ENCODE measurements around the gene SLC25A36. TPM values are rescaled to one million over a fixed set of nuclear protein-coding genes. Genes with fewer than 3 reads are reported as not detected.

Gene SLC25A36
- total and polyA plus RNA-seq, 2 donors (not counting 1 experiment from before 2014, with no cell fraction given): 29.3 to 76.0 TPM

DNA sequence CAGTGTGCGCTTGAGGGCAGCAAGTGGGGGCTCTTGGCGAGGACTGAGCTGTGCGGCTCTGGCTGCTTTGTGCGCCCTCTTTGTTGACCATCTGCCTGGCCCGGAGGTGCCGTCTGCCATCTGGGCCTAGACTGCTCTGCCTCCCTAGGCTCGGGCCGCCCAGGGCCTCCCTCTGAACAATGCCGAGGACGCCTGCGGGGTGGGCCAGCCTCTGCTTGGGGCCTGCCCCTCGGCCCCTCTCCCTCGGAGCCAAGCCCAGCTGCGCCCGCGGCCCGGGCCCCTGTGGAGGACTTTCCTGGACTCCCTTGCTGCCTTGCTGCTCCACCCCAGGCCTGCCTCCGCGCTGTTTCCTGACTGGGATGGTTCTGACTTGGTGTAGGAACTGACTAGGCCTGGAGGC is 77.6 kb downstream of the SLC25A36 start:
- Histone ChIP-seq H3K4me2 (replicated peaks; ENCODE audit: low read depth, low read length, poor library complexity, severe bottlenecking) (no peak overlapping the region), H2AFZ (ENCODE audit: insufficient read depth, low read depth, low read length, poor library complexity, severe bottlenecking) (no peak overlapping the region), H3K27me3 (replicated peaks in 1 of 4; ENCODE audit: control extremely low read depth in 1 of 4, control insufficient read depth in 3 of 4, insufficient read depth in 4 of 4, low read length in 3 of 4) (no peaks in the 10 kb centered on the region), H3K9me3 (ENCODE audit: control extremely low read depth in 1 of 3, control insufficient read depth in 2 of 3, insufficient read depth in 1 of 3, low read length in 2 of 3) (no peaks in the 10 kb centered on the region), H3K27ac (ENCODE audit: low read length in 2 of 2) (no peak overlapping the region), H3K4me1 (ENCODE audit: control insufficient read depth in 2 of 2, insufficient read depth in 2 of 2, low read length in 2 of 2) (no peaks in the 10 kb centered on the region), H3K36me3 (replicated peaks in 1 of 2; ENCODE audit: control extremely low read depth in 1 of 2, control insufficient read depth in 1 of 2, extremely low read depth in 1 of 2, insufficient read depth in 2 of 2, low read length in 1 of 2) (no peaks in the 10 kb centered on the region), H4K20me1 (ENCODE audit: control insufficient read depth, insufficient read depth, low read length, poor library complexity, severe bottlenecking) (no peaks in the 10 kb centered on the region), H3K79me2 (ENCODE audit: control insufficient read depth, insufficient read depth, low read length) (no peaks in the 10 kb centered on the region), H3K4me3 (ENCODE audit: control extremely low read depth in 1 of 5, extremely low read depth in 1 of 5, insufficient read depth in 1 of 5, low read depth in 2 of 5, low read length in 4 of 5) (no peak overlapping the region), H3K9ac (ENCODE audit: low read length) (no peak overlapping the region)
- Mint-ChIP-seq H3K4me3 (no peak overlapping the region), H3K27ac (no peak overlapping the region), H3K9me3 (ENCODE audit: insufficient read depth) (peaks cover 3% of the 10 kb centered on the region), H3K27me3 (peaks cover 16% of the 10 kb centered on the region), H3K4me1 (peaks cover 3% of the 10 kb centered on the region)
- CTCF ChIA-PET: no interaction called here
- ATAC-seq (ENCODE audit: low read depth): no peak
- no peak for DNase-seq
- 97% methylated on average over 19 of the region's 19 CpGs for WGBS (ENCODE audit: insufficient coverage)
- intact Hi-C loops (cut with micrococcal nuclease): no loop called here
- TF ChIP-seq, protein P1, sequence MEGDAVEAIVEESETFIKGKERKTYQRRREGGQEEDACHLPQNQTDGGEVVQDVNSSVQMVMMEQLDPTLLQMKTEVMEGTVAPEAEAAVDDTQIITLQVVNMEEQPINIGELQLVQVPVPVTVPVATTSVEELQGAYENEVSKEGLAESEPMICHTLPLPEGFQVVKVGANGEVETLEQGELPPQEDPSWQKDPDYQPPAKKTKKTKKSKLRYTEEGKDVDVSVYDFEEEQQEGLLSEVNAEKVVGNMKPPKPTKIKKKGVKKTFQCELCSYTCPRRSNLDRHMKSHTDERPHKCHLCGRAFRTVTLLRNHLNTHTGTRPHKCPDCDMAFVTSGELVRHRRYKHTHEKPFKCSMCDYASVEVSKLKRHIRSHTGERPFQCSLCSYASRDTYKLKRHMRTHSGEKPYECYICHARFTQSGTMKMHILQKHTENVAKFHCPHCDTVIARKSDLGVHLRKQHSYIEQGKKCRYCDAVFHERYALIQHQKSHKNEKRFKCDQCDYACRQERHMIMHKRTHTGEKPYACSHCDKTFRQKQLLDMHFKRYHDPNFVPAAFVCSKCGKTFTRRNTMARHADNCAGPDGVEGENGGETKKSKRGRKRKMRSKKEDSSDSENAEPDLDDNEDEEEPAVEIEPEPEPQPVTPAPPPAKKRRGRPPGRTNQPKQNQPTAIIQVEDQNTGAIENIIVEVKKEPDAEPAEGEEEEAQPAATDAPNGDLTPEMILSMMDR (IDR thresholded peaks at IDR 0.05): no peak
- TF ChIP-seq EZH2 (IDR thresholded peaks at IDR 0.05; ENCODE audit: borderline replicate concordance, insufficient read depth, low read depth, low read length, poor library complexity, severe bottlenecking): no peak
- POLR2A ChIA-PET: no interaction called here

DNA sequence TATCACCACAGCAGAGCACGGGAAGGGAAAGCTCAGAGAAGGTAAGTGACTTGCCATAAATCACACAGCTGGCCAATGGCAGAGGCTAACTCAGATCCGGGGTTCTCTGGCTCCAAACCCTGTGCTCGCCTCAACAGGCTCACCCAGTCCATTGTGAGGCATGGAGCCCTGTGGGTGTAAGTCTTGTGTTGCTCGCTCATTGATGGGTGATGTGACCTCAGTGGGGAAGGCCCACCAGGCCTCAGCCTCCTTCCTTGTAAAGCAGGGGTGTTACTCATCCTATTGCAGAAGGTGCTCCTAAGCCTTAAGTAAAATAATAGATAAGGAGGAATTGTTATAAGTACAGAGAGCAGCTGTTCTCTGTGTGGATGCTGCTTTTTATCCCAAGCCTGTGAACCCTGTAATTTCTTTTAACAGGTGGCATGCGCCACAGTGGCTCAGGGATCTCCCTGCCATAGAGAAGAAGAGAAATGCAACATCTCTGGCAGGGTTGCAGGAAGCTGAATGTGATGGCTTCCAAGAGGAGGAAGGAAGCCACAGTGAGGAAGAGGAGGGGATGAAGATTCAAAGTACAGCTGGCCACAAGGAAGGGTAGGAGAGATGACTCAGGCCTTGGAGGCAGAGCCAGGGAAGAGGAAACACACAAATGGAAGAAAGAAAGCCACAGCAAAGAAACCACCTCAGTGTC is 78.7 kb downstream of the SLC25A36 start:
- no peaks in the 10 kb centered on the region for H3K9me3 ChIP-seq (ENCODE audit: control extremely low read depth in 1 of 3, control insufficient read depth in 2 of 3, insufficient read depth in 1 of 3, low read length in 2 of 3)
- no peak overlapping the region for H2AFZ ChIP-seq (ENCODE audit: insufficient read depth, low read depth, low read length, poor library complexity, severe bottlenecking)
- H3K4me2 ChIP-seq (replicated peaks; ENCODE audit: low read depth, low read length, poor library complexity, severe bottlenecking): no peak overlapping the region
- no peak for DNase-seq
- no peak for TF ChIP-seq EZH2 (IDR thresholded peaks at IDR 0.05; ENCODE audit: borderline replicate concordance, insufficient read depth, low read depth, low read length, poor library complexity, severe bottlenecking)
- TF ChIP-seq, protein P1 (IDR thresholded peaks at IDR 0.05): no peak
- H3K27ac Mint-ChIP-seq: no peak overlapping the region
- 88% methylated on average over 5 of the region's 5 CpGs for WGBS (ENCODE audit: insufficient coverage)
- peaks cover 3% of the 10 kb centered on the region for H3K9me3 Mint-ChIP-seq (ENCODE audit: insufficient read depth)
- no peak overlapping the region for H3K4me3 ChIP-seq (ENCODE audit: control extremely low read depth in 1 of 5, extremely low read depth in 1 of 5, insufficient read depth in 1 of 5, low read depth in 2 of 5, low read length in 4 of 5)
- no peaks in the 10 kb centered on the region for H3K27me3 ChIP-seq (replicated peaks in 1 of 4; ENCODE audit: control extremely low read depth in 1 of 4, control insufficient read depth in 3 of 4, insufficient read depth in 4 of 4, low read length in 3 of 4)
- no peaks in the 10 kb centered on the region for H3K4me1 ChIP-seq (ENCODE audit: control insufficient read depth in 2 of 2, insufficient read depth in 2 of 2, low read length in 2 of 2)
- H3K79me2 ChIP-seq (ENCODE audit: control insufficient read depth, insufficient read depth, low read length): no peaks in the 10 kb centered on the region
- ChIA-PET POLR2A (no interaction called here), CTCF (no interaction called here)
- peaks cover 9% of the 10 kb centered on the region for H3K27me3 Mint-ChIP-seq
- H3K9ac ChIP-seq (ENCODE audit: low read length): no peak overlapping the region
- intact Hi-C loops (cut with micrococcal nuclease): no loop called here
- ATAC-seq (ENCODE audit: low read depth): no peak
- no peak overlapping the region for H3K27ac ChIP-seq (ENCODE audit: low read length in 2 of 2)
- no peaks in the 10 kb centered on the region for H4K20me1 ChIP-seq (ENCODE audit: control insufficient read depth, insufficient read depth, low read length, poor library complexity, severe bottlenecking)
- no peaks in the 10 kb centered on the region for H3K36me3 ChIP-seq (replicated peaks in 1 of 2; ENCODE audit: control extremely low read depth in 1 of 2, control insufficient read depth in 1 of 2, extremely low read depth in 1 of 2, insufficient read depth in 2 of 2, low read length in 1 of 2)
- H3K4me3 Mint-ChIP-seq: no peak overlapping the region
- H3K4me1 Mint-ChIP-seq: peaks cover 3% of the 10 kb centered on the region

Measured in B cell (primary cell).